Pericardium fibroblast (primary cell): ENCODE results near the gene KATNIP. TPM values are rescaled to one million over a fixed set of nuclear protein-coding genes. Genes with fewer than 3 reads are reported as not detected.

Source experiments
- total RNA-seq: library from RNA; depleted of rRNA; stranded (reverse); fragments of >200 nt; gene quantifications from 2 replicates; pipeline ENCODE4 v1.2.3, GENCODE V29; 2015

KATNIP gene
- total RNA-seq = 8.6 and 21.3 TPM in 2 replicates

GRCh38 chr16:27549746-27550581, at the start of gene KATNIP, which contains the start of gene GTF3C1:
KATNIP (plus strand) TSS chr16:27550144; CDS start chr16:27550171, 27 bp downstream.
GTF3C1 (minus strand) TSS chr16:27549913; CDS start chr16:27549890, 23 bp downstream.

Other genes with a start within 250 kb of the KATNIP start
- gene IL4R, start 236.2 kb upstream of the KATNIP start, total RNA-seq = 8.9 and 58.6 TPM in 2 replicates
- 2.3 and 3.9 TPM in 2 replicates for gene IL21R, start 148.0 kb upstream of the KATNIP start, total RNA-seq
- gene GTF3C1, start 231 bp upstream of the KATNIP start, total RNA-seq = 48.8 and 54.9 TPM in 2 replicates